ENCODE results near the gene GALNT13.
"Not testable (repeated sequence)": the region's sequence is repeated elsewhere in the genome, so short reads cannot be mapped to it uniquely, and the experiment has no call there.

GALNT13 gene

DNA sequence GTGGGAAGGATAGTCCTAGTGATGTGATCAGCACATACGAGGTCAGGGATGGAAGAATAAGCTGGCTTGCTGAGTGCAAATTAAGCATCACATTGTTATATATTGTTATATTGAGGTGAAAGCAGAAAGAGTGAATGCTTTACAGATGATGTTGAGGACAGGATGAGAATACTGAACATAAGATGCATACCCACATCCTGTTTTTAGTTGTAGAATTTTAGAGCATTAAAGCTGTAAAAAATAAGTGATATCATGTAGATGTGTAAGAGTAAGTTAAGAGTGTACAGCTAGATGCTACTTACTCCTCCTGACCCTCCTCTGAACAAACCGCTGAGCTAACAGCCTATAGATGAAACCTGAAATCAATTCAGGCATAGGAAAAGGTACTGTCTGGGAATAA is 555.7 kb downstream of the GALNT13 start:
- no peak for DNase-seq (ENCODE audit: low spot score)

DNA sequence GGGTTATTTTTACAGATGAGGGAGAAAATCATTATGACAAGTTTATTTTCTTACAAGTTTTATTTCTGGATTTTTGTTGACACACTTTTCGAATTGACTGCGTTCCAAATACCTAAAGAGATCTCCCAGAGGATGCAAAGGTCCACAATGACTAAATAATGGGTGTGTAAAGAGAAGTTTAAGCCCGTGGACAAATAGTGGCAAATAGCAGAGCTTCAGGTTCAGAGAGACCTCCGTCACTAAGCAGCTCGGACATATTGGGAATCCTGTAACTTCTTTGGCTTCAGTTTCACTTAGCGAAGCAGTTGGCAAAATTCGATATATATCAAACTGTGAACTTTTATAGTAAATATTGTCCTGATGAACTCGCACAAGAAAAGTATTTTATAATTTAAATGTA is 556.3 kb downstream of the GALNT13 start:
- DNase-seq (ENCODE audit: low spot score): no peak

DNA sequence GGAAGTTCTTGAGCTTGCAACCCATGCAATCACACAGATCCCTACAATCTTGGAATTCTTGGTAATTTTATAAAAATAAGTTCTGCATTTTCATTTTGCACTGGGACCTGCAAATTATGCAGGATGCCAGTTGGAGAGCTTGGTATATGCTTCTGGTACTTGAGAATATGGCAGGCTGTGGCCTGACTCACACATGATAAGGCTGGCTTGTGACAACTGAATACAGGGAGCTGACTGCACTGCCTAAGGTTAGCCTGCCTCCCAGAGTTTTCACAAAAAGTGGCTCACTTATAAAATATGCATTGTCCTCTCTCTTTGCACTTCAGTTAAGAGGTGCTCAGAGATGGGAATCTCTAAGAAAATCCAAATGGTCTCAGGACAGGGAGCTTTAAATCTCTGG is 561.3 kb downstream of the GALNT13 start:
- no peak for DNase-seq (ENCODE audit: low spot score)

DNA sequence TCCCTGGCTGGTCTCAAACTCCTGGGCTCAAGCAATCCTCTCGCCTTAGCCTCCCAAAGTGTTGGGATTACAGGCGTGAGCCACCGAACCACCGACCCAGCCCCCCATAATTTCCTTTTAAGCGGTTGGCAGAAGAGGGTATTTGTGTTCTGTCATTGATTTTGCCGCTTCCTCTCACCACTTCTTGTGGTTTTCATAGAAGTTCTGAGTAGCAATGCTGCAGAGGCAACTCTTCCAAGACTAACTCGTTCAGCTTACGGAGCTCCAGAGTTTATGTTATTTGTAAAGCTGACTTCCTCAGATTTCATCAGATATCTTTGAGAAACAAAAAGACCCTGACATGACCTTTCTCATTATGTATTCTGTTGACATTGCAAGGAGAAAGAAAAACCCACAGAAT is 565.4 kb downstream of the GALNT13 start:
- no peak for DNase-seq (ENCODE audit: low spot score)

DNA sequence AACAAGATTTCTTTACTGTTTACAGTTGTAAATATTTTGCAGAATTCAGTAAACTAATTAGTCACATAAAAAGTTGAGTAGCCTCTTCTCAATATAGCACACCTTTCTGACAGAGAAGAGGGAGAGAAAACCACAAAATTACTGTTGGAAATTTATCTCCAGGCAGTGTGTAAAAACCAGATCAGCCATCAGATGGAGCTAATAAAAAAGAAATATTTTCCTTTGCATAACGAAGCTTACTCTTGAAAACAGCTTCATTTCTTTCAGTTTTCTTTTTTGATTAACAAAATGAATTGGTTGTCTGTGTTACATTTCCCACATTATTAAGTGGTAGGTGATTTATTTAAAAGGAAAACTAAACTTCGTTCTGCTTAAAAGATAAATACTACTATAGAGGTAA is 567.4 kb downstream of the GALNT13 start:
- DNase-seq (ENCODE audit: low spot score): no peak

DNA sequence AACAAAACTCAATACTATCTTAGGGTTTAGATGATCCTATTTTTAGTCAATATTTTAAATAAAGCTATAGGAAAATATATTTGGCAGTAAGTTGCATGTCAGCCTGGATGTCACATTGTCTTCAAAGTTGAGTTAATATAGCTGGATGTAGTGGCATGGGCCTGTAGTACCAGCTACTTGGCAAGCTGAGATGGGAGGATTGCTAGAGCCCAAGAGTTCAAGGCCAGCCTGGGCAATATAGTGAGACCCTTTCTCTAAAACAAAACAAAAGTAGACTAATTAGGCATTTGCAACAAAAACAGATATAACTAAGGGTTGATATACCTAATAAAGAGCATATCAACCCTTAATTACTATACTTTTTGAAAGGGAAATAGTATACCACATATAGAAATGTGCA is 572.2 kb downstream of the GALNT13 start:
- no peak for DNase-seq (ENCODE audit: low spot score)

DNA sequence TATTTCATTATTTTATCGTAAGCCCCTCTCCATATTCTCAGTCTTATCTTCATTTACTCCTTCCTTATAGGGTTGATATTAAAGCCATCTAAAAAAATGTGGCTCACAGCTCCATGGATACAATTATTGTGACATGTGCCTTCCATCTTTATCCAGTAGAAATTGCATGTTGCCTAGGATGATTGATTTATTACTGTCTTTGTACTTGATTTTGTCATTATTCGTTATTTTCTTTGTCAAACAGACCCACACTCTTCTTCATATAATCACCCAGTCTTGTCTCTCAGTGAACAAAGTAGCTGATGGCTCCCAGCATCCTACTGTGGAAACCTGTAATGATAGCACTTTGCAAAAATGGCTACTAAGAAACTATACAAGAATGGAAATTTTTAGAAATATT is 574.6 kb downstream of the GALNT13 start:
- DNase-seq (ENCODE audit: low spot score): no peak

DNA sequence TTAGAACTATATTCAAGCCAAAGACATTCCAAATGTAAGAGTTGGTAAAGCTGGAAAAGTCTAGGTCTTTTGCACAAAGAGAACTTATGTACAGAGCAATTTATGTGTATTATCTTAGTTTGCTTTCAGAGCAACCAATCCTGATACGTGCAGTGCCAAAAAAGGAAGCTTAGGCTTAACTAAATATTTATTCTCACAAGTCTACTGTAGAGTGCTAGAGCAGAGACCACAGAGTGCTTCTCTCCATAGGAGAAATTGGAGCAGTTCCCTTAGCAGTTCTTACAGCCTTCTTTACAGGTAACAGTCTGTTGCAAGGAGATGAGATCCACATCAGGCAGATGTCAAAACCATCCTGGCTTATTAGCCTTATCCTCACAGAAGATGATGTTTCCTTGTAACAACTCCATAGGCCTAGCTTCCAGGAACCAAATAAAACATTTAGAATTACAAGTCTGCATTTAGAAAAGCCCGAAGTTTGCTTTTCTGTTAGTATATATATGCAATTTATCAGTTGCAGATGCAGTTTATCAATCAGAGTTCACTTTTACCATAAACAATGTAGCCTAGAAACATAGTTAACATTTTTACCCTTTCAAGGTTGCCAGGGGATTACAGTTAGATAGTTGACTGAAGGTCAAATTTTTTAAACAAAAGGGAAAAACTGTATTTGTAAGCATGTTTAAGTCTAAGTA is 576.2 kb downstream of the GALNT13 start:
- DNase-seq (ENCODE audit: low spot score): no peak

DNA sequence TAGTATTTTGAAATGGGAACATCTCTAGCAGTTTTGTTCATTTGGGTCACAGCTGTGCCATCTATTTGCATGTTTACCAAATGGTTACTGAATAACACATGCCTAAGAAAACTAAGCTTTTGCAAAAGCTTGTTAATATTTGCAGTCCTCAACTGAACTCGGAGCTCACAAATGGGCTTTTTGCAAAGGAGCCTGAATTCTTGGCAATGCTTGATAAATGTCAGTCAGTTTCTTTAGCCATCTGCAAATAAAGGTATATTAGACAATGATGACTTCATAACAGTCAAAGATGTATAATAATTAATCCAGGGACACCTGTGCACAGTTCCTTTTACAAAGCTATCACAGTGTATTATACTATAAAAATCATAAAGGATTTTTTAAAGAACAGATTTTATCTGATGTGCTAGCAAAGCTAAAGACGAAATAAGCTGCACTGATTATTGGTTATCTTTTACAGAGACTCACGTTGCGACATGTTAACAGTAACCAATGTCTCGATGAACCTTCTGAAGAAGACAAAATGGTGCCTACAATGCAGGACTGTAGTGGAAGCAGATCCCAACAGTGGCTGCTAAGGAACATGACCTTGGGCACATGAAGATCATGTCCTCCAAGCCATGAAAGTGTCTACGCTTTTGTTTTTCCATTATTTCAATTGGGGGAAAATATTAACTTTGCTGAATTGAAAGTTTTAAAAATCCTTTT is 578.4 kb downstream of the GALNT13 start:
- no peak for DNase-seq (ENCODE audit: low spot score)

DNA sequence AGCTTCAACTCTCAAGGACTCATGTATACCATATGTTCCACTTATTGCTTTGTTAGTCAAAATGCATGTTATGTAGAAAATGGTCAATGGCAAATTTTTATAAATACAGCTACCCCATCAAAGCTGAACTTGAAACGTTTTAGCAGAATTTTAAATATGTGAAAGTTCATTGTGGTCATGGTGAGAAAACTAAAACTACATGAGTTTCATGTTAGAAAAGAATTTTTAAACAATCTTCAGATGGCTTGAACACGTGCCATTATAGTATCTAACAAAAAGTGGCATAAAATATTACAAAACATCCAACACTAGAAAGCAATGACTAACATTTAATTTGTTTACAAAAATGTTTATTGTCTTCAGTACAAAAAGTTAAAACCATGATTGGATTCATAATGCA is 580.7 kb downstream of the GALNT13 start:
- DNase-seq (ENCODE audit: low spot score): no peak

DNA sequence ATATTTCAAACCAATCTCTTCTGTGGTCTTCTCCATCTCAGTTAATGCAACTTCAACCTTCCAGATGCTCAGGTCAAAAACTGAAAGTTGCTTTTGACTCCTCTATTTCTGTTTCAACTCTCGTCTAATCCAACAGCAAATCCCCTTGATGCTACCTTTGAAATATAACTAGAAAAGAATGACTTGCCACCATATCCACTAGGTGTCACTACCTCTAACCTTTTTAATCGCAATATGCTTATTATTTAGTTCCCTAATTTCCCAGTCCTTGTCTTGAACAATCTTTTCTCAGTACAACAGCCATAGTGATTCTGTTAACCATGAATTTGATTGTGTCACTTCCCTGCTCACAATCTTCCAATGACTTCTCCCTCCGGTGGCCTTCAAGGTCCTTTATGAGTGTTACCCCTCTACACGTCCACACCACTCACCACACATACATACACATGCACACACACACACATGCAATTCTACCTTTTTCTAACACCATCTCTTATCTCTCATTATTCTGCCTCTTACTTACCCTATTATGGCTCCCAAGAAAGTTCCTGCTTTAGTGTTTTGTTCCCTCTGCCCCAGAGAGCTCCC is 581.3 kb downstream of the GALNT13 start:
- DNase-seq (ENCODE audit: low spot score): no peak

DNA sequence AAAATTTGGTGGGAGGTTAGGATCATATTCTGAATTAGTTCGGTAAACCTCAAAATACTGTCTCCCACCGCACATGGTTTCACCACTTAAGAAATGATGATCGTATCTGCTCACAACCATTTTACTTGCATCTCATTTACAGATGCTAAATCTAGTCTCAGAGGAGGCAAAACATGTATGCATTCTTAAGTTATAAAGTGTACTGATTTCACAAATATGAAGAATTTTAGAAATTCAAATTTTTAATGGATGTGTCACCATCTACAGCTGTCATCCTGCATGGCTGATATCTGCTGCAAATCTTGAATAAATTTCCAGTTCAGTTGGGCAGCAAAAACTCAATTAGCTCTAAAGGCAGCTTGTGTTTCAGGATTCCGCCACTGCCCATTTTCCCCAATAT is 583.4 kb downstream of the GALNT13 start:
- no peak for DNase-seq (ENCODE audit: low spot score)

DNA sequence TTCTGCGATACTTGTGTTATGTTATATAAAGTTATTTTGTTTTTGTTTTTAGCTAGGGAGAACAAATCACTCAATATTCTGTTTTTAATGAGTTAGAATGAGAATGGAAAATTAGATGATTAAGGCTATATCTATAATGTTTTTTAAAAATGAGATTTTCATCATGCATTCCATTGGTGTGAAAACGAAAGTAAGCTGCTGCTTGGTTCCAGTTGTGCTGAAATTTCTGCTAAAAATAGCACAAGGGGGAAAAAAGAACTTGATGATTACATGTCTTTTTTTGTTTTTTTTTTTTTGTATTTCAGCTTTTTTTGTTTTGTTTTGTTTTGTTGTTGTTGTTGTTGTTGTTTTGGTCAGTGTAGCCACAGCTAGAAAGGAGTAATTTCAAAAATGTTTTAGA is 584.1 kb downstream of the GALNT13 start:
- DNase-seq (ENCODE audit: low spot score): no peak

DNA sequence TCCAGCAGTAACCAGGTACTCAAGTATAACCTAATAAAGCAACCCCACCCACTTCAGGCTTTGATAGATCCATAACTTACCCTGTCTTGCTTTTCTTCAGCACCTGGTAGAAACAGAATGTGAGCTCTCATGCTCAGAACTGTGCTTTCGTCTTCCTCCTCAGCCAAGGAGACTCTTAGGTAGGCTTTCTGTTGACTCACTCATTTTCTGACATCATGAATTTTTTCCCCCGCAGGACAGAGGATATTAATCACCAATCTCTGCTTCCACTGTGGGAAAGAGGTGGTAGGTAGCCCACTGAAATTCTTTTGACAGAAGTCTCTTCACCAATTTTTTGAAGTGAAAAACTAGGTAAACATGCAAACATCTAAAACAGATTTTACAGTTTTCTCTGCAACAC is 585.6 kb downstream of the GALNT13 start:
- no peak for DNase-seq (ENCODE audit: low spot score)

DNA sequence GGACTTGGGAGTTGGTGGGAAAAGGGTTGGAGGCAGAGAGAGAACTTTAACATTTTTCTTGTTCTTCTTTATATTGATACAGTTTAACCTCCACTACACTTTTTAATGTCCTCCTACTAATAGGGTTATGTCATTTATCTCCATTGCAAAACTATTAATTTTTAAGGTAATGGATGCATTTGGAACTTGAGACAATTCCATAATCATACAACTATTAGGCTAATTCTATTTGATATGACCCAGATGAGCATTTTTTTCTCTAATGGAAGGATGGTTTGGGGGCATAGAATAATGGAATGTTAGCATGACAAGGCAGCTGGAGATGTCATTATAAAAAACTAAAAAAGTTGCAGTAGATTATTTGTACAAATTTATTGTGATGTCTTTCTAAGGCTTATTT is 587.6 kb downstream of the GALNT13 start:
- DNase-seq (ENCODE audit: low spot score): no peak

DNA sequence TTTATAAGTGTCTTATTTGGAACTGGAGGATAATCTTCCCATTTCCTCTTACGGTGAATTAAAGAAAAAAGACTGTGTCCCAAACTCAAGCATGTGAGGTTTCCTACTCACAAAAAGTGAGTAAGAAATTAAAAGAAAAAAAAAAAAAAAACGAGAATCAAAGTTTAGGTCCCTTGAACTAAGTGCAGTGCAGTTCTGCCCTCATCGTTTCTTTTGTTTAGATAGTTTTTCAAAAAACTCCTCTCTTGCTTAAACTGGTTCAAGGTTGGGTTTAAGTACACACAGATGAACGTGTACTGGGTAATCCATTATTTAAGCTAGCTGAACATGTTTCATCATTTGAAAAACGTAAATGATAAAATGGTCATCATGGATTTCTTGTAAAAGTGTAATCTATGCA is 590.9 kb downstream of the GALNT13 start:
- no peak for DNase-seq (ENCODE audit: low spot score)

DNA sequence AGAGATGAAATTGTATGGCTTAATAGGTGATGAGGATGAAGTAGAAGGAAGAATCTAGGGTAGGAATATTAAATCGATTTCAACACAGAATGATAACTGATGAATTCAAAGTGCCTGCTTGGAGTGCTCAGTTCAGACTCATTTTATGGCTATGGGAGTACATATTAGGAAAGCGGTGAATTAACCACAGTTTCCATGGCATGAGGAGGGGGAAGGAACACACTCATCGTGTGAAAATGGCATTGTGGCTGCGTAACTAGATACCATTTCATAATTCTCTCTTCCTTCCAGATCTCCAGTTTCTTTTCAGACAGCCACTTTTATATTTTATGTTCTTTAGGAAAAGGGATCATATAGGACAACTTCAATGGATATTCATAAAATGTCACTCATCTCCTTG is 594.5 kb downstream of the GALNT13 start:
- no peak for DNase-seq (ENCODE audit: low spot score)

DNA sequence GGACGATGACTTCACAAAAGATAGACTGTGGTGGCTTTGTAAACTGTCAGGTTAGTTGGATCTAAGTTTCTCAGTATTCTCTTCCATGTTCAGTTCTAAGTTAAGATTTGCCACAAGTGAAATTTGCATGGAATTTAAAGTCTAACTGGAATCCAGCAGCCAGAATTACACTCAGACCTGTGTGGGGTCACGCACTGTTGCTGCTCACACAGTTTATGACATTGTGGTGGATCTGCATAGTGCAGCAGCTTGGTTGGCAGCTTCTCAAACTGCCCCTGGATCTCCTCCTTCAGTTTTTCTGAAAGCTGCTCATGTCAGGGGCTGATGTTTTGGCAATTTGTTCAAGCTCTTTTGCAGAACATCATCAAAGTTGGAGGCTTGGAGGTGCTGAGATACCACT is 598.7 kb downstream of the GALNT13 start:
- DNase-seq (ENCODE audit: low spot score): no peak

DNA sequence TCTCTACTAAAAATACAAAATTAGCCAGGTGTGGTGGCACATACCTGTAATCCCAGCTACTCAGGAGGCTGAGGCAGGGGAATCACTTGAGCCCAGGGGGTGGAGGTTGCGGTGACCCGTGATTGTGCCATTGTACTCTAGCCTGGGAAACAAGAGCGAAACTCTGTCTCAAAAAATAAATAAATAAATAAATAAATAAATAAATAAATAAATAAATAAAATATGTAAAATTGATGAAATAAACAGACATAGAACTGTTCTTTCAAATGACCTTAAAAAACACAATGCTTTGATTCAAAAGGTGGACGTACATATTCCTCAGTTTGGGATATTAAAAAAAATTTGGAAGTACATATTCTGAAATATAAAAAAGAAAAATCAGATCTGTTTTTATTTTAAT is 599.8 kb downstream of the GALNT13 start:
- not testable (repeated sequence) for DNase-seq (ENCODE audit: low spot score)

DNA sequence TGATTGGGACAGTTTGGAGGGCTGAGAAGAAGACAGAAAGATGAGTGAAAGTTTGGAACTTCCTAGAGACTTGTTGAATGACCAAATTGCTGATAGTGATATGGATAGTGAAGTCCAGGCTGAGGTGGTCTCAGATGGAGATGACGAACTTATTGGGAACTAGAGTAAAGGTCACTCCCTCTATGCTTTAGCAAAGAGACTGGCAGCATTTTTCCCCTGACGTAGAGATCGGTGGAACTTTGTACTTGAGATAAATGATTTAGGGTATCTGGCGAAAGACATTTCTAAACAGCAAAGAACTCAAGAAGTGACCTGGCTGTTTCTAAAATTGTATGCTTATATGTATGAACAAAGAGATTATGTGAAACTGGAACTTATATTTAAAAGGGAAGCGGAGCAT is 605.6 kb downstream of the GALNT13 start:
- no peak for DNase-seq (ENCODE audit: low spot score)

DNA sequence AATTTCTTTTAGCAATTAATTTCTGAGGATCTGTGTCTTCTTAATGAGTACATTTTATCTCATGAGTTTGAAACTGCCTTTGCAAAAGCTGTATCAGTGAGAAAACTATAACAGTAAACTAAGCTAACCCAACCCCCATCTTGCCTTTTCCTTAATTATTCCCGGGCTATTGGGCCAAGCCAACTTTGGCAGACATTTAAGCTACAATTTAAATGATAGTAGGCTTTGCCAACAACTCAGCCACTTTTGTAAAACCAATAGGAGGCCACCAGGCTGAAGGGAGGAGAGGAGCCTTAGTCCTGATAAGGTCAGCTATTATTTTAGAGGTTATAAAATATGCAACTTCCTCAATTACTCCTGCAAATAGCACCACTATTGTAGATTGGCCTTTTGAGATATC is 608.8 kb downstream of the GALNT13 start:
- DNase-seq (ENCODE audit: low spot score): no peak

DNA sequence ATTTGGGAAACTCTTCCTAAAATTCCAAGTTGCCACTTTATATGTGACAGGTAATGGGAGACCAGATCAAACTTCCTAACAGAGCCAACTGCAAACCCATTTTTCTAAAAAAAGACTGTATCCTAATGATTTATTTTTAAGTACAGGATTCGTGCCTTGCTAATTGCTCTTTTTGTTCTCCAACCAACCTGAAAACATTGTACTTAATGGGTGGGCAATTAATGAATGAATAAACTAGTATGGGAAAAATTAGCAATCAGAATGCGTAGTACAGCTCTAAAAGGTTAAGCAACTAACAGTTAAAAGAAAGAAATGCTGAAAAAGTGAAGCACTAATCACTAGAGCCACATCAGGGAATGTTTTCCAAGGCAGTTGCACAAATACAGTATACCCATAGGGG is 609.6 kb downstream of the GALNT13 start:
- DNase-seq (ENCODE audit: low spot score): no peak

DNA sequence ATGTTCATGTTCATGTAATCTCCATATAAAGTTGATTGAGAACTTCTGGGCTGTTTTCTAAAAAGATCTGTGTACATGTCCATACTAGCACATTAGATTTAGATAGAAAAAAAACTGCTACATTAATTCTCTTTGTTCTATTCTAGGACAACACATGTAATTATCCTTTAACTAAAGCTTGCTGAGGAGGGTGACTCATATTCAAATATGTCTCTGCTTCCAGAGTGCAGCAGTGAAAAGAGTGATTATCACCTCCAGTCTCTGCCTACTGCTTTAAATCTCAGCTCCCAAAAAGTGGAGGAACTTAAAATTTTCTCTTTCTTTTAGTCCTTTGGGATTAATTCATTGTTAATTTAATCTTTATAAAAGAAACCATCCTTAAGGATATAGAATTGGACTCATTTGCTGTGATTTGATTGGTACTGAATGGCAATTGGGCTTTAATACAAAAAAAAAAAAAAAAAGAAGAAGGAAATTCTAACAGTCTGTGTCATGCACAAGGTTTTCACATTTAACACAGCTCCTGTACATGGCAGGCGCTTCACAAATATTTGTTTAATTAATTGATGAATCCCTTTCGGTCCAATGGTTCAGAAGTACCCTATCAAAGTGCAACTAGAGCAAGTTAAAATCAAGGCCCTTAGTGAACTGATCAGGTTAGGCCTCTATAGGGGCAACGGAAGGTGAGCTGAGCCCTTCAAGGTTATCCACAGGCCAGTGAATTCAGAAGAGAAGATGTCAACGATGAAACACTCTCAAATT is 612.8 kb downstream of the GALNT13 start:
- DNase-seq (ENCODE audit: low spot score): no peak

Measured in CD4-positive, alpha-beta T cell treated with Interleukin-15 for 4 hours (primary cell).